CD8-positive, alpha-beta memory T cell (primary cell): ENCODE data around the gene ARMCX1. TPM values are rescaled to one million over a fixed set of nuclear protein-coding genes. Genes with fewer than 3 reads are reported as not detected.
"Not testable (repeated sequence)": the region's sequence is repeated elsewhere in the genome, so short reads cannot be mapped to it uniquely, and the experiment has no call there.

Experiments used
- CTCF ChIA-PET: fragments of 350-600 bp; sonication (Branson Sonifier 250); formaldehyde crosslinking; loops from one replicate; lab custom pipeline; 2021; ENCODE audit warnings: antibody characterized with exemption; lab: Charles Lee
- POLR2A ChIA-PET: fragments of 350-600 bp; sonication (Branson Sonifier 250); formaldehyde crosslinking; loops from one replicate; lab custom pipeline; 2021; ENCODE audit warnings: antibody characterized with exemption; lab: Charles Lee
- DNase-seq, 5 donors: peaks; one replicate each; pipeline versions ENCODE4 v3.0.0 to v3.0.0-alpha.2; 2020 to 2022; ENCODE audit warnings: mixed read lengths in 1 of 5
- H3K27ac ChIP-seq: one replicate; pipeline ENCODE4 v1.7.0; 2013; ENCODE audit warnings: low read depth, mild to moderate bottlenecking, low read length, moderate library complexity
- H3K27me3 ChIP-seq: 2 replicates; pipeline ENCODE4 v1.7.0; 2013; ENCODE audit warnings: low read length, mild to moderate bottlenecking; ENCODE audit not compliant: insufficient read depth, poor library complexity, severe bottlenecking
- H3K36me3 ChIP-seq: 2 replicates; pipeline ENCODE4 v1.7.0; 2013; ENCODE audit warnings: mild to moderate bottlenecking, low read length, moderate library complexity; ENCODE audit not compliant: insufficient read depth
- H3K4me1 ChIP-seq: 2 replicates; pipeline ENCODE4 v1.7.0; 2013; ENCODE audit warnings: mild to moderate bottlenecking, low read length, moderate library complexity; ENCODE audit not compliant: insufficient read depth
- H3K4me3 ChIP-seq: 2 replicates; pipeline ENCODE4 v1.7.0; 2013; ENCODE audit warnings: mild to moderate bottlenecking, low read length
- H3K9me3 ChIP-seq: 2 replicates; pipeline ENCODE4 v1.7.0; 2013; ENCODE audit warnings: mild to moderate bottlenecking, low read length
- H3K27ac Mint-ChIP-seq, 8 donors: one replicate each; pipeline ENCODE4 v1.8.0; 2020 to 2021; ENCODE audit warnings: mixed read lengths in 8 of 8, mild to moderate bottlenecking in 6 of 8, inconsistent platforms in 3 of 8, moderate library complexity in 3 of 8
- H3K27me3 Mint-ChIP-seq, 2 donors: one replicate each; pipeline ENCODE4 v1.8.0; 2020 to 2021; ENCODE audit warnings: mixed read lengths in 2 of 2, mild to moderate bottlenecking in 1 of 2, moderate library complexity in 1 of 2
- H3K36me3 Mint-ChIP-seq, 3 donors: one replicate each; pipeline ENCODE4 v1.8.0; 2020 to 2021; ENCODE audit warnings: mixed read lengths in 3 of 3, inconsistent platforms in 1 of 3, mild to moderate bottlenecking in 1 of 3
- H3K4me1 Mint-ChIP-seq, 3 donors: one replicate each; pipeline ENCODE4 v1.8.0; 2020 to 2021; ENCODE audit warnings: mixed read lengths in 3 of 3, inconsistent platforms in 1 of 3, mild to moderate bottlenecking in 1 of 3
- H3K4me3 Mint-ChIP-seq, 7 donors: one replicate each; pipeline ENCODE4 v1.8.0; 2020 to 2021; ENCODE audit warnings: mixed read lengths in 7 of 7, mild to moderate bottlenecking in 6 of 7, moderate library complexity in 4 of 7, inconsistent platforms in 2 of 7
- H3K9me3 Mint-ChIP-seq, 5 donors: one replicate each; pipeline ENCODE4 v1.8.0; 2020 to 2022; ENCODE audit warnings: mixed read lengths in 5 of 5, mild to moderate bottlenecking in 3 of 5, moderate library complexity in 2 of 5, inconsistent platforms in 1 of 5
- polyA plus RNA-seq: library from polyadenylated mRNA; unstranded; fragments of 300-500 nt; fragmentation: Illumina TruSeq; gene quantifications from one replicate; pipeline ENCODE4 v1.2.3, GENCODE V29; 2021
- total RNA-seq, 2 experiments: library from RNA; stranded (reverse); gene quantifications; one replicate each; pipeline ENCODE4 v1.2.3, GENCODE V29; 2021

ARMCX1 gene
- total and polyA plus RNA-seq, 3 experiments from 2014 or later: 1.0 to 2.2 (median 2.1) TPM

- peaks cover 0 to 2% (median 0%) of the 10 kb centered on the region in 3 donors for H3K36me3 Mint-ChIP-seq
- H3K27ac Mint-ChIP-seq: no peak overlapping the region
- H3K4me3 Mint-ChIP-seq: no peak overlapping the region
- H3K9me3 Mint-ChIP-seq: peaks cover 0 to 2% (median 1%) of the 10 kb centered on the region in 5 donors
- POLR2A ChIA-PET: no interaction called here
- peaks cover 5 to 12% (median 8%) of the 10 kb centered on the region in 3 donors for H3K4me1 Mint-ChIP-seq
- H3K27me3 Mint-ChIP-seq: peaks cover 14% of the 10 kb centered on the region in 2 donors
- Histone ChIP-seq H3K4me1 (no peaks in the 10 kb centered on the region), H3K4me3 (no peak overlapping the region), H3K36me3 (no peaks in the 10 kb centered on the region), H3K27me3 (no peaks in the 10 kb centered on the region), H3K9me3 (no peaks in the 10 kb centered on the region), H3K27ac (no peak overlapping the region)
- CTCF ChIA-PET: no interaction called here
- no peak for DNase-seq
These were observed 2.4 kb downstream of the ARMCX1 start for GRCh38 chrX:101552714-101553113.

- Histone ChIP-seq H3K9me3 (no peaks in the 10 kb centered on the region), H3K4me3 (no peak overlapping the region), H3K27me3 (no peaks in the 10 kb centered on the region), H3K4me1 (no peaks in the 10 kb centered on the region), H3K27ac (no peak overlapping the region), H3K36me3 (no peaks in the 10 kb centered on the region)
- no peaks in the 10 kb centered on the region for H3K4me1 Mint-ChIP-seq
- H3K27me3 Mint-ChIP-seq: peaks cover 8 to 18% of the 10 kb centered on the region in 2 donors
- no peak for DNase-seq
- H3K9me3 Mint-ChIP-seq: peaks cover 0 to 2% (median under 1%) of the 10 kb centered on the region in 5 donors
- no peaks in the 10 kb centered on the region for H3K36me3 Mint-ChIP-seq
- ChIA-PET POLR2A (no interaction called here), CTCF (no interaction called here)
- H3K27ac Mint-ChIP-seq: no peak overlapping the region
- H3K4me3 Mint-ChIP-seq: no peak overlapping the region
These were observed 14.3 kb downstream of the ARMCX1 start for GRCh38 chrX:101564651-101565050.

GRCh38 chrX:101595739-101596419 is 45.5 kb downstream of the ARMCX1 start:
- no peaks in the 10 kb centered on the region for H3K4me1 Mint-ChIP-seq
- no peaks in the 10 kb centered on the region for H3K27me3 ChIP-seq
- no peaks in the 10 kb centered on the region for H3K36me3 Mint-ChIP-seq
- H3K27ac Mint-ChIP-seq: no peak overlapping the region
- H3K4me3 Mint-ChIP-seq: no peak overlapping the region
- H3K9me3 ChIP-seq: no peaks in the 10 kb centered on the region
- no peak overlapping the region for H3K4me3 ChIP-seq
- no peaks in the 10 kb centered on the region for H3K9me3 Mint-ChIP-seq
- H3K27me3 Mint-ChIP-seq: peaks cover 12 to 29% of the 10 kb centered on the region in 2 donors
- no peaks in the 10 kb centered on the region for H3K36me3 ChIP-seq
- H3K4me1 ChIP-seq: no peaks in the 10 kb centered on the region
- H3K27ac ChIP-seq: no peak overlapping the region
- ChIA-PET POLR2A (no interaction called here), CTCF (no interaction called here)
- peak in 3 of 5 donors; percentile 4 to 50 (median 48) for DNase-seq

- POLR2A ChIA-PET, H3K27ac ChIP-seq, H3K4me1 ChIP-seq, H3K4me3 ChIP-seq, CTCF ChIA-PET, H3K36me3 Mint-ChIP-seq, H3K27me3 ChIP-seq, H3K27ac Mint-ChIP-seq, H3K4me3 Mint-ChIP-seq, H3K9me3 Mint-ChIP-seq, H3K36me3 ChIP-seq, H3K9me3 ChIP-seq, DNase-seq, H3K4me1 Mint-ChIP-seq: not testable (repeated sequence)
- H3K27me3 Mint-ChIP-seq: peaks cover 5 to 11% of the 10 kb centered on the region in 2 donors
These were observed 49.2 kb downstream of the ARMCX1 start for GRCh38 chrX:101599592-101599991.

GRCh38 chrX:101602077-101602476 is 51.7 kb downstream of the ARMCX1 start:
- CTCF ChIA-PET: no interaction called here

More at GRCh38 chrX:101602077-101602476, 51.7 kb downstream of the ARMCX1 start:
- no peaks in the 10 kb centered on the region for H3K9me3 ChIP-seq
- Mint-ChIP-seq H3K4me3 (no peak overlapping the region), H3K4me1 (no peaks in the 10 kb centered on the region), H3K36me3 (no peaks in the 10 kb centered on the region), H3K27ac (peak overlapping the region in 1 of 8 donors; percentile 64), H3K9me3 (no peaks in the 10 kb centered on the region), H3K27me3 (peaks cover 2 to 3% of the 10 kb centered on the region in 2 donors)
- POLR2A ChIA-PET: no interaction called here
- no peak for DNase-seq
- H3K4me1 ChIP-seq: no peaks in the 10 kb centered on the region
- no peak overlapping the region for H3K4me3 ChIP-seq
- no peaks in the 10 kb centered on the region for H3K27me3 ChIP-seq
- no peak overlapping the region for H3K27ac ChIP-seq
- no peaks in the 10 kb centered on the region for H3K36me3 ChIP-seq

Other genes with a start within 250 kb of the ARMCX1 start
- gene TIMM8A, start 201.8 kb upstream of the ARMCX1 start, total RNA-seq: 10 to 100 TPM; 40.1 to 43.3 TPM
- 11.8 TPM for gene TIMM8A, start 201.8 kb upstream of the ARMCX1 start, polyA plus RNA-seq
- under 1 TPM; 0.48 to 0.60 TPM for gene BTK, start 164.4 kb upstream of the ARMCX1 start, total RNA-seq
- gene BTK, start 164.4 kb upstream of the ARMCX1 start, polyA plus RNA-seq: not detected
- gene RPL36A, start 159.5 kb upstream of the ARMCX1 start, total RNA-seq: 100 to 1,000 TPM; 332 to 416 TPM
- gene RPL36A, start 159.5 kb upstream of the ARMCX1 start, polyA plus RNA-seq: 2,098 TPM
- gene GLA, start 142.6 kb upstream of the ARMCX1 start, total RNA-seq: 10 to 100 TPM; 43.3 to 44.2 TPM
- 17.0 TPM for gene GLA, start 142.6 kb upstream of the ARMCX1 start, polyA plus RNA-seq
- 10 to 100 TPM; 21.3 to 22.0 TPM for gene HNRNPH2, start 142.3 kb upstream of the ARMCX1 start, total RNA-seq
- 78.7 TPM for gene HNRNPH2, start 142.3 kb upstream of the ARMCX1 start, polyA plus RNA-seq
- 1 to 10 TPM; 3.9 to 4.9 TPM for gene ARMCX4, start 65.1 kb upstream of the ARMCX1 start, total RNA-seq
- 0.78 TPM for gene ARMCX4, start 65.1 kb upstream of the ARMCX1 start, polyA plus RNA-seq
- 10 to 100 TPM; 70.1 TPM for gene ARMCX6, start 67.5 kb downstream of the ARMCX1 start, total RNA-seq
- 40.7 TPM for gene ARMCX6, start 67.5 kb downstream of the ARMCX1 start, polyA plus RNA-seq
- 10 to 100 TPM; 49.9 to 52.5 TPM for gene ARMCX3, start 72.6 kb downstream of the ARMCX1 start, total RNA-seq
- 23.4 TPM for gene ARMCX3, start 72.6 kb downstream of the ARMCX1 start, polyA plus RNA-seq
- gene ARMCX2, start 109.3 kb downstream of the ARMCX1 start, total RNA-seq: 1 to 10 TPM; 4.7 to 5.2 TPM
- gene ARMCX2, start 109.3 kb downstream of the ARMCX1 start, polyA plus RNA-seq: 1.8 TPM